HepG2 (cell line): ENCODE results near the gene PSMA7.

ENCODE experiments used
- CEBPB ChIP-seq: IDR thresholded peaks from 2 replicates; pipeline ENCODE4 v1.6.1; 2011; ENCODE audit warnings: low read depth, low read length, improper control_type of control experiment, borderline replicate concordance
- CREB1 ChIP-seq, 2 experiments: fragments of 450-650 bp in 1 of 2; IDR thresholded peaks; 2 replicates each; pipeline ENCODE4 v1.6.1; 2016 to 2017; ENCODE audit warnings: control low read depth in 1 of 2, mild to moderate bottlenecking in 1 of 2, missing compliant biosample characterization in 1 of 2, missing genetic modification characterization in 1 of 2
- ELF1 ChIP-seq: sonication (generic); formaldehyde crosslinking; IDR thresholded peaks from 2 replicates; pipeline ENCODE4 v1.4.0; 2020; ENCODE audit warnings: missing genetic modification reagents
- EZH2 ChIP-seq: conservative IDR thresholded peaks from 2 replicates; pipeline ENCODE4 v1.6.1; 2012; ENCODE audit warnings: mild to moderate bottlenecking, low read depth, low read length, moderate library complexity
- FIP1L1 ChIP-seq: fragments of 200-400 bp; formaldehyde crosslinking; IDR thresholded peaks from 2 replicates; pipeline ENCODE4 v1.6.1; 2018; ENCODE audit warnings: low read depth, mild to moderate bottlenecking, low read length, moderate library complexity, borderline replicate concordance; ENCODE audit not compliant: insufficient read depth
- FOXK2 ChIP-seq: fragments of 450-650 bp; IDR thresholded peaks from 2 replicates; pipeline ENCODE4 v1.6.1; 2016
- HNRNPLL ChIP-seq: fragments of 200-400 bp; formaldehyde crosslinking; IDR thresholded peaks from 2 replicates; pipeline ENCODE4 v1.6.1; 2017; ENCODE audit warnings: mild to moderate bottlenecking, low read depth, low read length; ENCODE audit not compliant: poor library complexity, severe bottlenecking
- MNT ChIP-seq: fragments of 450-650 bp; IDR thresholded peaks from 2 replicates; pipeline ENCODE4 v1.6.1; 2016
- POLR2A ChIP-seq, 2 experiments: IDR thresholded peaks; 2 replicates each; pipeline ENCODE4 v1.6.1; 2011; ENCODE audit warnings: low read depth in 2 of 2, low read length in 2 of 2, mild to moderate bottlenecking in 1 of 2, moderate library complexity in 1 of 2; ENCODE audit not compliant: insufficient read depth in 1 of 2
- PPARG ChIP-seq: conservative IDR thresholded peaks from 2 replicates; pipeline ENCODE4 v1.6.1; 2016; ENCODE audit warnings: missing biosample characterization, missing genetic modification reagents
- REST ChIP-seq, 2 experiments: IDR thresholded peaks; 2 replicates each; pipeline ENCODE4 v1.6.1; 2011 to 2012; ENCODE audit warnings: low read length in 2 of 2, borderline replicate concordance in 1 of 2, low read depth in 1 of 2, mild to moderate bottlenecking in 1 of 2, moderate library complexity in 1 of 2
- TBX3 ChIP-seq: fragments of 450-650 bp; IDR thresholded peaks from 2 replicates; pipeline ENCODE4 v1.6.1; 2017; ENCODE audit warnings: antibody characterized with exemption, mild to moderate bottlenecking, inconsistent platforms, borderline replicate concordance
- ZNF235 ChIP-seq: sonication (generic); formaldehyde crosslinking; IDR thresholded peaks from 2 replicates; pipeline ENCODE4 v1.8.1; 2023; ENCODE audit warnings: mild to moderate bottlenecking, missing genetic modification reagents, borderline replicate concordance
- ZNF792 ChIP-seq: IDR thresholded peaks from 2 replicates; pipeline ENCODE4 v1.6.1; 2016

GRCh38 chr20:62120990-62121775 lies 22.0 kb downstream of the PSMA7 start:
- TF ChIP-seq HNRNPLL = no peak
- peak; percentile 65; the same call in 1 of the 2 replicates for TF ChIP-seq FIP1L1
- peak; percentile 65 to 69 for TF ChIP-seq POLR2A (IDR thresholded peaks at IDR 0.05; ENCODE audit: insufficient read depth in 1 of 2, low read depth in 2 of 2, low read length in 2 of 2)
- no peak for TF ChIP-seq EZH2
- TF ChIP-seq ZNF792 (CRISPR knock-in tag) = peak; percentile 13
- TF ChIP-seq PPARG = no peak; the same call in 1 of the 2 replicates
- TF ChIP-seq CREB1 (IDR thresholded peaks at IDR 0.05) = no peak
- no peak for TF ChIP-seq CREB1 (CRISPR knock-in tag; IDR thresholded peaks at IDR 0.05)
- TF ChIP-seq ELF1 (CRISPR knock-in tag) = no peak
- TF ChIP-seq MNT = no peak
- TF ChIP-seq ZNF235 (CRISPR knock-in tag) = no peak
- TF ChIP-seq REST (IDR thresholded peaks at IDR 0.05; ENCODE audit: borderline replicate concordance in 1 of 2, low read depth in 1 of 2, low read length in 2 of 2) = no peak
- no peak for TF ChIP-seq CEBPB
- no peak for TF ChIP-seq TBX3
- no peak for TF ChIP-seq FOXK2
